H1 (cell line): ENCODE data around the gene DGCR8. TPM values are rescaled to one million over a fixed set of nuclear protein-coding genes. Genes with fewer than 3 reads are reported as not detected.
A peak's percentile ranks its signal among the peaks of the same experiment; 100 is the strongest.

ENCODE experiments used
- CTCF ChIA-PET: fragments of 300-600 bp; sonication (Branson Sonifier 250); formaldehyde crosslinking; loops from one replicate; lab custom pipeline; 2021; ENCODE audit not compliant: partially characterized antibody; lab: Charles Lee
- POLR2A ChIA-PET: fragments of 300-600 bp; sonication (Branson Sonifier 250); formaldehyde crosslinking; loops from one replicate; lab custom pipeline; 2021; ENCODE audit warnings: inconsistent platforms; ENCODE audit not compliant: partially characterized antibody; lab: Charles Lee
- DNase-seq, 2 experiments: peaks; one replicate each; pipeline versions ENCODE4 v3.0.0 to v3.0.0-alpha.2; 2010 to 2022; ENCODE audit warnings: low spot score in 2 of 2, low read depth in 1 of 2, mixed read lengths in 1 of 2
- FAIRE-seq: peaks from 2 replicates; lab custom pipeline; 2011; peaks lifted over from hg19 to GRCh38; lab: Jason Lieb, UNC
- H2AFZ ChIP-seq: 2 replicates; pipeline ENCODE4 v1.8.1; 2012; ENCODE audit warnings: low read length, inconsistent platforms
- H2AK5ac ChIP-seq: 2 replicates; pipeline ENCODE4 v1.6.1; 2013; ENCODE audit warnings: low read depth, low read length
- H2BK120ac ChIP-seq: replicated peaks from 2 replicates; pipeline ENCODE3; 2013; ENCODE audit warnings: low read depth, low read length, inconsistent platforms
- H2BK12ac ChIP-seq: 2 replicates; pipeline ENCODE4 v1.6.1; 2013; ENCODE audit warnings: low read depth, low read length
- H2BK15ac ChIP-seq: 2 replicates; pipeline ENCODE4 v1.6.1; 2013; ENCODE audit warnings: low read length
- H2BK20ac ChIP-seq: 2 replicates; pipeline ENCODE4 v1.6.1; 2013; ENCODE audit warnings: low read length
- H2BK5ac ChIP-seq: 2 replicates; pipeline ENCODE4 v1.6.1; 2013; ENCODE audit warnings: low read depth, low read length
- H3K14ac ChIP-seq: 2 replicates; pipeline ENCODE4 v1.6.1; 2013; ENCODE audit warnings: inconsistent platforms; ENCODE audit not compliant: insufficient read length
- H3K18ac ChIP-seq: 2 replicates; pipeline ENCODE4 v1.6.1; 2013; ENCODE audit warnings: low read length; ENCODE audit errors: extremely low read depth
- H3K23ac ChIP-seq: 2 replicates; pipeline ENCODE4 v1.6.1; 2013; ENCODE audit warnings: inconsistent platforms; ENCODE audit not compliant: insufficient read length
- H3K23me2 ChIP-seq: 2 replicates; pipeline ENCODE4 v1.6.1; 2013; ENCODE audit warnings: low read depth, low read length
- H3K27ac ChIP-seq: 2 replicates; pipeline ENCODE4 v1.6.1; 2011; ENCODE audit warnings: low read depth, low read length, inconsistent platforms
- H3K27me3 ChIP-seq, 4 experiments: replicated peaks in 1 of 4; 1 replicate in 1 of 4; 2 replicates in 3 of 4; pipeline versions ENCODE4 v1.6.1 to v1.8.1; 2011 to 2013; ENCODE audit warnings: low read length in 3 of 4, mild to moderate bottlenecking in 3 of 4, inconsistent platforms in 2 of 4, mixed read lengths in 2 of 4, moderate library complexity in 1 of 4; ENCODE audit not compliant: control insufficient read depth in 3 of 4, insufficient read depth in 3 of 4; ENCODE audit errors: extremely low read depth in 1 of 4
- H3K36me3 ChIP-seq, 4 experiments: 2 replicates each; pipeline versions ENCODE4 v1.6.1 to v1.8.1; 2011 to 2013; ENCODE audit warnings: mild to moderate bottlenecking in 4 of 4, low read length in 3 of 4, moderate library complexity in 2 of 4, control low read depth in 1 of 4, inconsistent platforms in 1 of 4; ENCODE audit not compliant: insufficient read depth in 4 of 4, control insufficient read depth in 2 of 4
- H3K4ac ChIP-seq: replicated peaks from 2 replicates; pipeline ENCODE3; 2013; ENCODE audit warnings: low read length, low read depth, mixed read lengths, inconsistent platforms; ENCODE audit not compliant: insufficient read length
- H3K4me1 ChIP-seq, 4 experiments: replicated peaks in 1 of 4; 1 replicate in 1 of 4; 2 replicates in 3 of 4; pipeline versions ENCODE4 v1.6.1 to v1.8.1; 2011 to 2013; ENCODE audit warnings: low read length in 3 of 4, inconsistent platforms in 2 of 4, mixed read lengths in 1 of 4; ENCODE audit not compliant: insufficient read depth in 4 of 4, control insufficient read depth in 3 of 4
- H3K4me2 ChIP-seq, 2 experiments: 2 replicates each; pipeline versions ENCODE4 v1.6.1 to v1.8.1; 2011 to 2013; ENCODE audit warnings: low read depth in 2 of 2, low read length in 2 of 2, control low read depth in 1 of 2, inconsistent platforms in 1 of 2, mild to moderate bottlenecking in 1 of 2; ENCODE audit not compliant: insufficient read depth in 1 of 2
- H3K4me3 ChIP-seq, 4 experiments: fragments of 200-600, 300-600 bp in 1 of 4; sonication (generic), shearing (Covaris generic), sonication (Bioruptor Twin) in 1 of 4; 2 replicates each; pipeline versions ENCODE4 v1.5.1 to v1.8.1; 2011 to 2016; ENCODE audit warnings: low read length in 4 of 4, low read depth in 3 of 4, control low read depth in 2 of 4, inconsistent platforms in 2 of 4, mild to moderate bottlenecking in 2 of 4, mixed read lengths in 1 of 4, moderate library complexity in 1 of 4; ENCODE audit not compliant: insufficient read depth in 2 of 4; ENCODE audit errors: extremely low read depth in 1 of 4
- H3K56ac ChIP-seq: replicated peaks from 2 replicates; pipeline ENCODE3; 2013; ENCODE audit warnings: low read depth, mild to moderate bottlenecking, mixed read lengths, low read length, inconsistent platforms; ENCODE audit not compliant: insufficient read length
- H3K79me1 ChIP-seq: 2 replicates; pipeline ENCODE4 v1.6.1; 2013; ENCODE audit warnings: low read depth, low read length, control low read depth
- H3K79me2 ChIP-seq, 2 experiments: 2 replicates each; pipeline versions ENCODE4 v1.6.1 to v1.8.1; 2012 to 2013; ENCODE audit warnings: low read length in 2 of 2, mild to moderate bottlenecking in 2 of 2, inconsistent platforms in 1 of 2; ENCODE audit not compliant: insufficient read depth in 2 of 2, control insufficient read depth in 1 of 2
- H3K9ac ChIP-seq, 4 experiments: replicated peaks in 1 of 4; 1 replicate in 1 of 4; 2 replicates in 3 of 4; pipeline versions ENCODE4 v1.6.1 to v1.8.1; 2011 to 2013; ENCODE audit warnings: low read depth in 3 of 4, low read length in 3 of 4, control low read depth in 2 of 4, mild to moderate bottlenecking in 2 of 4, moderate library complexity in 2 of 4, inconsistent platforms in 1 of 4; ENCODE audit errors: extremely low read depth in 1 of 4
- H3K9me3 ChIP-seq, 2 experiments: 2 replicates each; pipeline versions ENCODE4 v1.6.1 to v1.8.1; 2012 to 2013; ENCODE audit warnings: mild to moderate bottlenecking in 2 of 2, moderate library complexity in 2 of 2, control low read depth in 1 of 2, inconsistent platforms in 1 of 2, low read depth in 1 of 2, low read length in 1 of 2, mixed read lengths in 1 of 2; ENCODE audit not compliant: insufficient read depth in 2 of 2
- H4K20me1 ChIP-seq, 2 experiments: replicated peaks in 1 of 2; 2 replicates each; pipeline versions ENCODE3 to v1.8.1; 2011 to 2013; ENCODE audit warnings: inconsistent platforms in 2 of 2, low read length in 2 of 2, mild to moderate bottlenecking in 1 of 2; ENCODE audit not compliant: insufficient read depth in 2 of 2, control insufficient read depth in 1 of 2
- H4K5ac ChIP-seq: 2 replicates; pipeline ENCODE4 v1.6.1; 2013; ENCODE audit warnings: low read length, low read depth, mixed read lengths, inconsistent platforms; ENCODE audit not compliant: insufficient read length
- H4K8ac ChIP-seq: 2 replicates; pipeline ENCODE4 v1.8.0; 2013; ENCODE audit warnings: mild to moderate bottlenecking, moderate library complexity, low read length, inconsistent platforms; ENCODE audit not compliant: insufficient read depth; ENCODE audit errors: extremely low read depth
- H4K91ac ChIP-seq: replicated peaks from 2 replicates; pipeline ENCODE3; 2013; ENCODE audit warnings: low read length, mixed read lengths, inconsistent platforms; ENCODE audit not compliant: insufficient read length
- BACH1 ChIP-seq: IDR thresholded peaks from 2 replicates; pipeline ENCODE4 v1.6.1; 2012; ENCODE audit warnings: low read length, improper control_type of control experiment
- CREB1 ChIP-seq: IDR thresholded peaks from 2 replicates; pipeline ENCODE4 v1.6.1; 2012; ENCODE audit warnings: inconsistent platforms
- GABPA ChIP-seq: IDR thresholded peaks from 2 replicates; pipeline ENCODE4 v1.6.1; 2011; ENCODE audit warnings: mild to moderate bottlenecking, low read length, moderate library complexity, borderline replicate concordance; ENCODE audit not compliant: insufficient read depth
- HDAC2 ChIP-seq, 2 experiments: fragments of 300-600 bp in 1 of 2; sonication (generic) in 1 of 2; IDR thresholded peaks; 2 replicates each; pipeline ENCODE4 v1.6.1; 2011 to 2012; ENCODE audit warnings: low read depth in 2 of 2, low read length in 2 of 2, mild to moderate bottlenecking in 2 of 2, moderate library complexity in 2 of 2, borderline replicate concordance in 1 of 2, inconsistent platforms in 1 of 2
- KDM4A ChIP-seq: IDR thresholded peaks from one replicate; pipeline ENCODE4 v1.7.1; 2012; ENCODE audit warnings: low read depth, mild to moderate bottlenecking, moderate library complexity, low read length, inconsistent platforms; ENCODE audit not compliant: severe bottlenecking
- POU5F1 ChIP-seq: IDR thresholded peaks from 2 replicates; pipeline ENCODE4 v1.6.1; 2011; ENCODE audit warnings: low read depth, mild to moderate bottlenecking, low read length, moderate library complexity
- RAD21 ChIP-seq, 2 experiments: IDR thresholded peaks in 1 of 2; conservative IDR thresholded peaks in 1 of 2; 2 replicates each; pipeline ENCODE4 v1.6.1; 2011; ENCODE audit warnings: low read depth in 2 of 2, low read length in 2 of 2, improper control_type of control experiment in 1 of 2, inconsistent platforms in 1 of 2, mild to moderate bottlenecking in 1 of 2, moderate library complexity in 1 of 2
- SIN3A ChIP-seq, 2 experiments: IDR thresholded peaks in 1 of 2; conservative IDR thresholded peaks in 1 of 2; 2 replicates each; pipeline ENCODE4 v1.6.1; 2011 to 2012; ENCODE audit warnings: low read length in 2 of 2, improper control_type of control experiment in 1 of 2, low read depth in 1 of 2, mild to moderate bottlenecking in 1 of 2
- TAF7 ChIP-seq: optimal IDR thresholded peaks from 2 replicates; pipeline ENCODE3; 2011; ENCODE audit warnings: low read depth, mild to moderate bottlenecking, inconsistent platforms, low read length, moderate library complexity, borderline replicate concordance
- TEAD4 ChIP-seq: IDR thresholded peaks from 2 replicates; pipeline ENCODE4 v1.6.1; 2012; ENCODE audit warnings: low read depth, low read length, inconsistent platforms, mixed read lengths
- ZNF274 ChIP-seq: IDR thresholded peaks from 2 replicates; pipeline ENCODE4 v1.7.0; 2012; ENCODE audit warnings: low read length, borderline replicate concordance; ENCODE audit errors: extremely low read depth
- WGBS, 2 experiments: shearing (Covaris generic) in 1 of 2; methylation state at CpG; one replicate each; pipeline versions ENCODE4 v1.1.6 to v1.1.7; 2013 to 2015; ENCODE audit warnings: low lambda C conversion rate in 2 of 2, mixed read lengths in 2 of 2, inconsistent platforms in 1 of 2, low coverage in 1 of 2, missing lambda C conversion rate in 1 of 2; ENCODE audit not compliant: insufficient replicate concordance in 2 of 2, insufficient coverage in 1 of 2, insufficient read length in 1 of 2; ENCODE audit errors: extremely low coverage in 1 of 2, missing lambda C conversion rate in 1 of 2; 5-methylcytosine and 5-hydroxymethylcytosine counted together
- polyA plus RNA-seq, 7 experiments: library from polyadenylated mRNA; depleted of rRNA in 3 of 7; stranded (reverse) in 5 of 7; unstranded in 2 of 7; fragments of >200 nt in 5 of 7; fragments of 200-250 nt in 2 of 7; gene quantifications; 1 replicate in 5 of 7; 2 replicates in 1 of 7; 4 replicates in 1 of 7; pipeline versions ENCODE4 v1.2.1 to v1.2.3, GENCODE V29; 2011 to 2013; ENCODE audit warnings: missing spikeins in 2 of 7, mixed read lengths in 2 of 7
- total RNA-seq: library from RNA; stranded (reverse); fragmentation: NEBNext Ultra II Directional; extraction: Animal tissue kit (Norgen Biotek cat#: 25700); gene quantifications from 2 replicates; pipeline ENCODE4 v1.2.1, GENCODE V29; 2021

DGCR8 gene
- total and polyA plus RNA-seq, 2 of the 8 experiments (the other 6 are each of a cell fraction or from before 2014, with no cell fraction given) = 23.7 to 43.7 TPM

DNA sequence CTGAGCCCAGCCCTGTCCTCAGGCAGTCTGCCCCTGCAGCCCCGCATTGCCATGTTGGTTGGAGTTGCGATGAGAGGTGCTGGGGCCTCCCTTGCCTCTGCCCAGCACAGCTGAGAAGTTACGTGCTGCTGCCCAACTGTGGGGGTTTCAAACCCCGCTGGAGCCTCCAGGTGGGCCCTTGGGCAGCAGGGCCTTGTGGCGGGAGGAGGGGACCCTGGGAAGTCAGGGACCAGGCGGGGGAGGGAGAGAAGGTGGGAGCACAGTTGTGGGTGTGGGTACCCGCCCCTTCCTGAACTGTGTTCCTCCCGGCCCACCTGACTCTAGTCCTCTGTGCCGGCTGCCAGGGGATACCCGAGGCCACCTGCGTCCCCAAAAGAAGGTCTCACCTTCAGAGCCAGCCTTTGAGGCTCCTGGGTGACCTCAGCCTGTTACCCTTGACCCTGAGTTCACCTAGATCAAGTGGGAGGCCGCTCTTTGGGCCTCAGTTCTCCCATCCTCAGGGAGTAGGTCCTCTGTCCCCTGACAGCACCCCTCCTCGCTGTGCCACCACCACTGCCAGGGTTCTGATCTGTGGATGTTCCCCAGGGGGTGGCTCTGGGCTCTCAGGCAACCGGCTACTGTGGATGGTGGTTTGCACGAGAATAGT, 78.5 kb downstream of the DGCR8 start:
- FAIRE-seq (no peak), DNase-seq (no peak)
- Histone ChIP-seq H3K23ac (no peak overlapping the region), H3K56ac (no peak overlapping the region), H3K18ac (peak overlapping the region; percentile 13; the same call in 1 of the 2 replicates), H4K8ac (no peak overlapping the region; the same call in 1 of the 2 replicates), H3K4me1 (peaks cover 0 to 7% (median 4%) of the 10 kb centered on the region in 4 experiments; a peak in 4 of 7 replicates), H2BK15ac (0 out of 2 replicates have a peak overlapping the region, but pooled peaks have one; percentile 72), H2BK5ac (no peak overlapping the region), H4K20me1 (peaks cover 0 to 1% of the 10 kb centered on the region in 2 experiments), H3K4me3 (no peak overlapping the region), H2BK20ac (0 out of 2 replicates have a peak overlapping the region, but pooled peaks have one; percentile 48), H3K9me3 (no peaks in the 10 kb centered on the region), H2AFZ (no peak overlapping the region), H3K23me2 (peaks cover 9% of the 10 kb centered on the region; the same call in 1 of the 2 replicates), H4K5ac (no peak overlapping the region), H3K36me3 (no peaks in the 10 kb centered on the region), H4K91ac (peak overlapping the region; percentile 39), H2AK5ac (peak overlapping the region; percentile 70; the same call in 1 of the 2 replicates), H3K4me2 (no peak overlapping the region), H3K79me2 (no peaks in the 10 kb centered on the region), H3K14ac (no peak overlapping the region), H3K4ac (no peak overlapping the region), H2BK12ac (no peak overlapping the region), H3K27me3 (no peaks in the 10 kb centered on the region), H3K79me1 (no peaks in the 10 kb centered on the region), H3K9ac (no peak overlapping the region), H3K27ac (no peak overlapping the region), H2BK120ac (no peak overlapping the region)
- 80% methylated on average over 13 of the region's 15 CpGs; no CpG with 5 or more reads in 1 of the 2 experiments for WGBS, 2 experiments
- POLR2A ChIA-PET = no interaction called here
- CTCF ChIA-PET = interaction anchor here (0.8 to 7.7 kb wide), 18 partner anchors 13 to 134 kb away, joined by 3 to 93 read pairs (median 6); no protein-coding TSS in a partner anchor
- TF ChIP-seq KDM4A = no peak
- TF ChIP-seq ZNF274 = no peak
- no peak for TF ChIP-seq RAD21 (IDR thresholded peaks at IDR 0.05 in 1 of 2, conservative IDR thresholded peaks at IDR 0.05 in 1 of 2; ENCODE audit: low read depth in 2 of 2, low read length in 2 of 2)
- no peak for TF ChIP-seq TEAD4
- no peak for TF ChIP-seq TAF7
- TF ChIP-seq POU5F1 = no peak
- no peak for TF ChIP-seq HDAC2 (IDR thresholded peaks at IDR 0.05; ENCODE audit: borderline replicate concordance in 1 of 2, low read depth in 2 of 2, low read length in 2 of 2)
- TF ChIP-seq GABPA = no peak
- no peak for TF ChIP-seq CREB1
- no peak for TF ChIP-seq SIN3A (conservative IDR thresholded peaks at IDR 0.05 in 1 of 2, IDR thresholded peaks at IDR 0.05 in 1 of 2; ENCODE audit: low read depth in 1 of 2, low read length in 2 of 2)
- no peak for TF ChIP-seq BACH1
